SU-DHL-6 (cell line): Measurements from ENCODE around the gene SCAF1.

Experiments
- H2AFZ ChIP-seq: fragments of 200-600 bp; sonication (generic); 2 replicates; pipeline ENCODE4 v1.6.1; 2014; ENCODE audit warnings: low read depth, mild to moderate bottlenecking, moderate library complexity, mixed read lengths, antibody characterized with exemption, low read length; ENCODE audit not compliant: severe bottlenecking
- H3F3A ChIP-seq: fragments of 200-600 bp; shearing (Covaris generic); 2 replicates; pipeline ENCODE4 v1.6.0; 2016; ENCODE audit warnings: antibody characterized with exemption, mild to moderate bottlenecking; ENCODE audit not compliant: insufficient read depth
- H3K27ac ChIP-seq: fragments of 200-600 bp; sonication (generic); 2 replicates; pipeline ENCODE4 v1.5.1; 2016; ENCODE audit warnings: low read depth, mild to moderate bottlenecking, low read length, moderate library complexity, mixed read lengths
- H3K27me3 ChIP-seq: fragments of 200-600 bp; sonication (generic), shearing (Covaris generic); 2 replicates; pipeline ENCODE4 v1.6.0; 2014; ENCODE audit warnings: mild to moderate bottlenecking, low read length
- H3K36me3 ChIP-seq: fragments of 200-600 bp; sonication (generic); 2 replicates; pipeline ENCODE4 v1.6.1; 2014; ENCODE audit warnings: mild to moderate bottlenecking, low read length, mixed read lengths
- H3K4me2 ChIP-seq: fragments of 300-600, 200-600 bp; shearing (Covaris generic), sonication (generic); 2 replicates; pipeline ENCODE4 v1.6.0; 2014; ENCODE audit warnings: low read length, low read depth, mild to moderate bottlenecking; ENCODE audit not compliant: poor library complexity, severe bottlenecking
- H3K4me3 ChIP-seq: fragments of 200-600 bp; sonication (generic); 2 replicates; pipeline ENCODE4 v1.5.1; 2014; ENCODE audit warnings: antibody characterized with exemption, low read length, mild to moderate bottlenecking, mixed read lengths; ENCODE audit not compliant: insufficient read depth, poor library complexity, severe bottlenecking
- H3K79me2 ChIP-seq: fragments of 200-600 bp; sonication (generic); 2 replicates; pipeline ENCODE4 v1.6.1; 2014; ENCODE audit warnings: mild to moderate bottlenecking, low read length, moderate library complexity; ENCODE audit not compliant: insufficient read depth
- H3K9ac ChIP-seq: fragments of 200-600 bp; sonication (generic); 2 replicates; pipeline ENCODE4 v1.7.0; 2014; ENCODE audit warnings: mild to moderate bottlenecking, low read length
- H3K9me2 ChIP-seq: fragments of 200-600 bp; sonication (generic); replicated peaks from 2 replicates; pipeline ENCODE4 v1.6.1; 2014; ENCODE audit warnings: low read length; ENCODE audit not compliant: insufficient read depth
- H3K9me3 ChIP-seq: fragments of 200-600 bp; sonication (generic); 2 replicates; pipeline ENCODE4 v1.6.1; 2014; ENCODE audit warnings: low read length, mixed read lengths; ENCODE audit not compliant: insufficient read depth
- H4K20me1 ChIP-seq: fragments of 200-600 bp; sonication (generic); 2 replicates; pipeline ENCODE4 v1.6.1; 2014; ENCODE audit warnings: low read depth, mild to moderate bottlenecking, antibody characterized with exemption, low read length, moderate library complexity, mixed read lengths
- EZH2phosphoT487 ChIP-seq: fragments of 200-600 bp; sonication (generic), shearing (Covaris generic); conservative IDR thresholded peaks from 2 replicates; pipeline ENCODE4 v1.6.1; 2018; ENCODE audit warnings: mild to moderate bottlenecking, antibody characterized with exemption, low read length, moderate library complexity, mixed read lengths
- TF ChIP-seq, protein P1 (sequence below): fragments of 200-600 bp; sonication (generic); IDR thresholded peaks from one replicate; pipeline ENCODE4 v1.5.1; 2017; ENCODE audit warnings: antibody characterized with exemption, mild to moderate bottlenecking, low read length, moderate library complexity; ENCODE audit not compliant: insufficient read depth, poor library complexity, severe bottlenecking

The SCAF1 gene

DNA sequence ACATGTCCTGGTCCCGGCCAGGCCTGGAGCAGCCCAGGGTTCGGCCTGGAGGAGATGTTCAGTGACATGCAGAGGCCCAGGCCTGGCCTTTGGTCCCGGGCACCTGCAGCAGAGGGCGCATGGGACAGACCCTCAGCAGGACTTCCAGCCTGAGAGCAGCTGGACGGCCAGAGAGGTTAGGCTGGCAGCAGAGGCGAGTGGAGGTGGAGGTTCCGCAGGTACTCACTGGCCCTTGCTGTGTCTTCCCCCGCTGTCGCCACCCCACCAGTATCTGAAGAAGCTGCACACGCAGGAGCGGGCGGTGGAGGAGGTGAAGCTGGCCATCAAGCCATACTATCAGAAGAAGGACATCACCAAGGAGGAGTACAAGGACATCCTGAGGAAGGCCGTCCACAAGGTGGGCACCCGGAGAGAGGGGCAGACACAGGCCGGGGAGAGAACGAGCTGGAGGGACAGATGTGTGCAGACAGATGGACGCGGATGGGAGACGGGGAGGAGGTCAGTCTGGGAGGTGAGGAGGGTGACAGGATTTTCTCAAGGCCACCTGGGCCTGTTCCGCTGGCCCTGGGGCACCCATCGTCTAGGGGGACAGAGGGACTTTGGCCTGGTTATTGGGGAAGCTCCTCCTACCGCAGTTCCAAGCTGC lies 15.6 kb downstream of the SCAF1 start:
- Histone ChIP-seq H3F3A (0 out of 2 replicates have a peak, but pooled peaks cover 10% of the 10 kb centered on the region), H3K27ac (no peak overlapping the region), H3K36me3 (0 out of 2 replicates have a peak, but pooled peaks cover 3% of the 10 kb centered on the region), H3K79me2 (no peaks in the 10 kb centered on the region), H3K4me2 (no peak overlapping the region), H4K20me1 (no peaks in the 10 kb centered on the region), H3K9me3 (no peaks in the 10 kb centered on the region), H2AFZ (no peak overlapping the region), H3K9ac (no peak overlapping the region), H3K27me3 (no peaks in the 10 kb centered on the region), H3K4me3 (no peak overlapping the region), H3K9me2 (no peaks in the 10 kb centered on the region)
- no peak for TF ChIP-seq EZH2phosphoT487
- TF ChIP-seq, protein P1, sequence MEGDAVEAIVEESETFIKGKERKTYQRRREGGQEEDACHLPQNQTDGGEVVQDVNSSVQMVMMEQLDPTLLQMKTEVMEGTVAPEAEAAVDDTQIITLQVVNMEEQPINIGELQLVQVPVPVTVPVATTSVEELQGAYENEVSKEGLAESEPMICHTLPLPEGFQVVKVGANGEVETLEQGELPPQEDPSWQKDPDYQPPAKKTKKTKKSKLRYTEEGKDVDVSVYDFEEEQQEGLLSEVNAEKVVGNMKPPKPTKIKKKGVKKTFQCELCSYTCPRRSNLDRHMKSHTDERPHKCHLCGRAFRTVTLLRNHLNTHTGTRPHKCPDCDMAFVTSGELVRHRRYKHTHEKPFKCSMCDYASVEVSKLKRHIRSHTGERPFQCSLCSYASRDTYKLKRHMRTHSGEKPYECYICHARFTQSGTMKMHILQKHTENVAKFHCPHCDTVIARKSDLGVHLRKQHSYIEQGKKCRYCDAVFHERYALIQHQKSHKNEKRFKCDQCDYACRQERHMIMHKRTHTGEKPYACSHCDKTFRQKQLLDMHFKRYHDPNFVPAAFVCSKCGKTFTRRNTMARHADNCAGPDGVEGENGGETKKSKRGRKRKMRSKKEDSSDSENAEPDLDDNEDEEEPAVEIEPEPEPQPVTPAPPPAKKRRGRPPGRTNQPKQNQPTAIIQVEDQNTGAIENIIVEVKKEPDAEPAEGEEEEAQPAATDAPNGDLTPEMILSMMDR: no peak

DNA sequence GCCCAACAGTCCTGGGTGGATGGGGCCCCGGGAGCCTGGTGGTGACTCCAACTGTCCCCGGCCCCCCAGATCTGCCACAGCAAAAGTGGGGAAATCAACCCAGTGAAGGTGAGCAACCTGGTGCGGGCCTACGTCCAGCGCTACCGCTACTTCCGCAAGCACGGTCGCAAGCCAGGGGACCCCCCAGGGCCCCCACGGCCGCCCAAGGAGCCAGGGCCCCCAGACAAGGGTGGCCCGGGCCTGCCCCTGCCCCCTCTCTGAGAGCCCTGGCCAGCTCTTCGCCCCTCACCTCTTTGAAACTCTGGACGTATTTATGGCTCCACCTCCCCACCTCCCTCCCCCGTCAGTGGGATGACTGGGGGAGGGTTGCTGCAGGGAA lies 16.1 kb downstream of the SCAF1 start:
- Histone ChIP-seq H4K20me1 (no peaks in the 10 kb centered on the region), H3K27ac (no peak overlapping the region), H2AFZ (no peak overlapping the region), H3K27me3 (no peaks in the 10 kb centered on the region), H3K9me3 (no peaks in the 10 kb centered on the region), H3K4me2 (no peak overlapping the region), H3K9me2 (no peaks in the 10 kb centered on the region), H3K4me3 (no peak overlapping the region), H3F3A (0 out of 2 replicates have a peak, but pooled peaks cover 10% of the 10 kb centered on the region), H3K9ac (no peak overlapping the region), H3K79me2 (peaks cover under 1% of the 10 kb centered on the region; the same call in 1 of the 2 replicates), H3K36me3 (0 out of 2 replicates have a peak, but pooled peaks cover 3% of the 10 kb centered on the region)
- TF ChIP-seq, protein P1: no peak
- TF ChIP-seq EZH2phosphoT487: no peak

DNA sequence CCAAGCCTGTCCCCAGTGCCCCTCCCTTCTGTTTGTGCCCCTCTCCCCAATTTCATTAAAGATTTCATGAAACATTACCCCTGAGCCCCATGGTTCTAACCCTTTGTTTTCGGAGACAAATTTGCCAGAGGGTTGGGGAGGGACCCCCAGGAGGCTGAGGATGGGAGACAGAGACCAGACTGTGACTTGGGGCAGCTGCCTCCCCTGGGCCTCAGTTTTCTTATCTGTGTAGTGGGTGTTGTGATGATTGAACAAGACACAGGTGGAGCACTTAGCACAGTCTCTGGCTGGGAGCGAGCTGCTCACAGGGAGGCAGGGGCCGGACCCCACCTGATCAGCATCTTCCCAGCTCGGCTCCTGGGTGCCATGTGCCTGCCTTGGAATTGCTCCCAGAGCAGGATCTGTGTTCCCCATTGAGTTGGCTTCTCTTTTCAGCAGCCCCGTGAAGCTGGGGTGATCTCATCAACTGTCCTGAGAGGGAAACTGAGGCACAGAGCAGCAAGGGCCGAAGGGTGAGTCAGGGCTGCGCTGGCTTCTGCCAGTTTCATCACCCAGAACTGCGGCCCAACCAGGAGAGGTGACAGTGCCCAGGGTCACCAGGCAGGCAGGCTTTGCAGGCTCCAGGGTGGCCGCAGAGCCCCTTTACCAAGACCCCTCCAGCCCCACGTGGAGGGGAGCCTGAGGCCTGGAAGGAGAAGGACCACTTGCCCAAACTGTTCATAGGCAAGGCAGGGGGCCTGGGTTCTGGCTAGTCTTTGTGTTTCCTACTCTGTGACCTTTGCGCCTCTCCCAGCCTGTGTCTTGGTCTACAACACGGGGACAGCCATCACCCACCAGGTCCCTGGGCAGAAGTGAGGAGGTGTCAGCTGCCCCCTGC lies 16.8 kb downstream of the SCAF1 start:
- H3K9ac ChIP-seq: no peak overlapping the region
- H4K20me1 ChIP-seq: no peaks in the 10 kb centered on the region
- H3K9me2 ChIP-seq: no peaks in the 10 kb centered on the region
- 0 out of 2 replicates have a peak, but pooled peaks cover 10% of the 10 kb centered on the region for H3F3A ChIP-seq
- H3K27me3 ChIP-seq: no peaks in the 10 kb centered on the region
- H3K36me3 ChIP-seq: 0 out of 2 replicates have a peak, but pooled peaks cover 3% of the 10 kb centered on the region
- no peaks in the 10 kb centered on the region for H3K9me3 ChIP-seq
- no peak for TF ChIP-seq EZH2phosphoT487
- TF ChIP-seq, protein P1: no peak
- H2AFZ ChIP-seq: no peak overlapping the region
- H3K4me3 ChIP-seq: no peak overlapping the region
- H3K27ac ChIP-seq: no peak overlapping the region
- no peak overlapping the region for H3K4me2 ChIP-seq
- peaks cover 7% of the 10 kb centered on the region for H3K79me2 ChIP-seq
